Loucy (cell line): ENCODE results near the gene NFE2.
A peak's percentile ranks its signal among the peaks of the same experiment; 100 is the strongest.

Experiments used
- H2AFZ ChIP-seq: fragments of 200-600 bp; sonication (generic); 2 replicates; pipeline ENCODE4 v1.6.0; 2016; ENCODE audit warnings: antibody characterized with exemption, mild to moderate bottlenecking, low read length, moderate library complexity
- H3F3A ChIP-seq: fragments of 200-600 bp; 2 replicates; pipeline ENCODE4 v1.6.0; 2016; ENCODE audit warnings: antibody characterized with exemption, low read depth, mild to moderate bottlenecking
- H3K27me3 ChIP-seq: fragments of 200-600 bp; sonication (generic); 2 replicates; pipeline ENCODE4 v1.6.1; 2014; ENCODE audit warnings: low read length, mild to moderate bottlenecking; ENCODE audit not compliant: insufficient read depth, poor library complexity, severe bottlenecking
- H3K36me3 ChIP-seq: fragments of 200-600 bp; sonication (generic); 2 replicates; pipeline ENCODE4 v1.6.1; 2016; ENCODE audit warnings: low read length; ENCODE audit not compliant: insufficient read depth
- H3K4me1 ChIP-seq: fragments of 200-600 bp; sonication (generic); 2 replicates; pipeline ENCODE4 v1.5.1; 2014; ENCODE audit warnings: low read length, mild to moderate bottlenecking; ENCODE audit not compliant: insufficient read depth, poor library complexity, severe bottlenecking
- H3K4me2 ChIP-seq: fragments of 200-600 bp; sonication (generic); 2 replicates; pipeline ENCODE4 v1.6.0; 2014; ENCODE audit warnings: antibody characterized with exemption, low read length, low read depth, mild to moderate bottlenecking; ENCODE audit not compliant: poor library complexity, severe bottlenecking
- H3K4me3 ChIP-seq: fragments of 200-600 bp; sonication (generic); 2 replicates; pipeline ENCODE4 v1.5.1; 2014; ENCODE audit warnings: low read length, mild to moderate bottlenecking, mixed read lengths; ENCODE audit not compliant: poor library complexity, severe bottlenecking
- H3K79me2 ChIP-seq: fragments of 200-600 bp; sonication (generic); 2 replicates; pipeline ENCODE4 v1.6.1; 2014; ENCODE audit warnings: low read length; ENCODE audit not compliant: insufficient read depth
- H3K9ac ChIP-seq: fragments of 200-600 bp; sonication (generic); 2 replicates; pipeline ENCODE4 v1.6.0; 2014; ENCODE audit warnings: mild to moderate bottlenecking, low read depth, low read length, moderate library complexity; ENCODE audit not compliant: poor library complexity, severe bottlenecking
- H3K9me2 ChIP-seq: fragments of 200-600 bp; sonication (generic); replicated peaks from 2 replicates; pipeline ENCODE4 v1.6.1; 2016; ENCODE audit warnings: low read depth, low read length, mixed read lengths
- H3K9me3 ChIP-seq: fragments of 200-600 bp; sonication (generic); 2 replicates; pipeline ENCODE4 v1.6.1; 2014; ENCODE audit warnings: mild to moderate bottlenecking, antibody characterized with exemption, low read length, low read depth; ENCODE audit not compliant: insufficient read depth
- H4K20me1 ChIP-seq: fragments of 200-600 bp; sonication (generic); 2 replicates; pipeline ENCODE4 v1.6.0; 2014; ENCODE audit warnings: antibody characterized with exemption, low read length, mild to moderate bottlenecking; ENCODE audit not compliant: insufficient read depth, poor library complexity, severe bottlenecking
- CTCF ChIP-seq: fragments of 200-600 bp; sonication (generic); conservative IDR thresholded peaks from 2 replicates; pipeline ENCODE4 v1.5.1; 2014; ENCODE audit warnings: mild to moderate bottlenecking, antibody characterized with exemption, low read length
- EZH2phosphoT487 ChIP-seq: fragments of 200-600 bp; IDR thresholded peaks from 2 replicates; pipeline ENCODE4 v1.6.1; 2018; ENCODE audit warnings: antibody characterized with exemption, mild to moderate bottlenecking, moderate library complexity, borderline replicate concordance

The NFE2 gene

GRCh38 chr12:54251667-54252284, 49.0 kb downstream of the NFE2 start:
- no peaks in the 10 kb centered on the region for H3K27me3 ChIP-seq
- TF ChIP-seq EZH2phosphoT487 (no peak), CTCF (peak; percentile 72)

DNA sequence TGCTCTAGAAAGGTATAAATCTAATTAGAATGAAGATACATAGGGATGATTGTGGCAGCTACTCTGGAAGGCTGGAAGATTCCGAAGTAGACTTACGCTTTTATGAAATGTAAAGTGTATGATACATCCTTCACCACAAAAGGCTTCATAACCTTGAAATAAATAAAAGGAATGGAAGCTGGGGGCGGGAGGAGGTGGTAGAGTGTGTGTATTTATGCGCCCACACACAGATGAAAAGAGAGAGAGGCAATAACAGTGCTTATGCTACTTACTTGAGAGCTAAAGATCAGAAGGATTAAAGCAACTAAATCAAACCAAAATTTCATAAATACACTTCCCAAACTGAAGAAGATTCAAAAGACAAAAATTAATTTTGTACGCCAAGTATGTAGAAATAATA, 51.3 kb downstream of the NFE2 start:
- H3K27me3 ChIP-seq, result no peaks in the 10 kb centered on the region
- H3K36me3 ChIP-seq, result peaks cover 65% of the 10 kb centered on the region; the same call in 1 of the 2 replicates
- TF ChIP-seq EZH2phosphoT487, result no peak
- TF ChIP-seq CTCF, result no peak
- no peak overlapping the region for H3K4me2 ChIP-seq
- no peaks in the 10 kb centered on the region for H3K9me2 ChIP-seq
- no peaks in the 10 kb centered on the region for H3F3A ChIP-seq
- no peaks in the 10 kb centered on the region for H4K20me1 ChIP-seq
- H3K9me3 ChIP-seq, result no peaks in the 10 kb centered on the region
- H3K79me2 ChIP-seq, result no peaks in the 10 kb centered on the region
- H2AFZ ChIP-seq, result no peak overlapping the region
- no peak overlapping the region for H3K9ac ChIP-seq
- H3K4me3 ChIP-seq, result no peak overlapping the region
- no peaks in the 10 kb centered on the region for H3K4me1 ChIP-seq

More at GRCh38 chr12:54251667-54252284, 49.0 kb downstream of the NFE2 start:
- H3K9ac ChIP-seq, result no peak overlapping the region
- H3K79me2 ChIP-seq, result no peaks in the 10 kb centered on the region
- H2AFZ ChIP-seq, result no peak overlapping the region
- no peaks in the 10 kb centered on the region for H3F3A ChIP-seq
- H3K9me2 ChIP-seq, result no peaks in the 10 kb centered on the region
- no peaks in the 10 kb centered on the region for H3K9me3 ChIP-seq
- peaks cover 69% of the 10 kb centered on the region; the same call in 1 of the 2 replicates for H3K36me3 ChIP-seq
- H3K4me3 ChIP-seq, result no peak overlapping the region
- no peaks in the 10 kb centered on the region for H3K4me1 ChIP-seq
- no peak overlapping the region for H3K4me2 ChIP-seq
- no peaks in the 10 kb centered on the region for H4K20me1 ChIP-seq

- H3K4me2 ChIP-seq, result no peak overlapping the region
- H3K9me3 ChIP-seq, result no peaks in the 10 kb centered on the region
- H3K79me2 ChIP-seq, result no peaks in the 10 kb centered on the region
- no peaks in the 10 kb centered on the region for H3K27me3 ChIP-seq
- H4K20me1 ChIP-seq, result no peaks in the 10 kb centered on the region
- TF ChIP-seq EZH2phosphoT487, result no peak
- no peak for TF ChIP-seq CTCF
- no peak overlapping the region for H3K9ac ChIP-seq
- no peaks in the 10 kb centered on the region for H3F3A ChIP-seq
- H3K4me3 ChIP-seq, result no peak overlapping the region
- no peaks in the 10 kb centered on the region for H3K4me1 ChIP-seq
- no peak overlapping the region for H2AFZ ChIP-seq
- peaks cover 53% of the 10 kb centered on the region; the same call in 1 of the 2 replicates for H3K36me3 ChIP-seq
- H3K9me2 ChIP-seq, result no peaks in the 10 kb centered on the region
Observed at GRCh38 chr12:54246011-54246641, 54.7 kb downstream of the NFE2 start.
